A673 (cell line): Measurements from ENCODE around the gene KIF19. TPM values are rescaled to one million over a fixed set of nuclear protein-coding genes. Genes with fewer than 3 reads are reported as not detected.

Experiments used
- BruUV-seq: library from RNA; stranded (reverse); fragments of 400-500 nt; replicated peaks from 2 replicates; lab custom pipeline; 2021; lab: Mats Ljungman, UMichigan
- CTCF ChIA-PET: fragments of 300-600 bp; sonication (Branson Sonifier 250); formaldehyde crosslinking; loops from one replicate; lab custom pipeline; 2022; ENCODE audit warnings: antibody characterized with exemption; lab: Charles Lee
- POLR2A ChIA-PET: fragments of 300-600 bp; sonication (Branson Sonifier 250); formaldehyde crosslinking; loops from one replicate; lab custom pipeline; 2022; ENCODE audit warnings: antibody characterized with exemption; ENCODE audit not compliant: low non-redundant PET; lab: Charles Lee
- DNase-seq: peaks from one replicate; pipeline ENCODE4 v3.0.0-alpha.2; 2015; ENCODE audit warnings: low spot score
- H3K27ac ChIP-seq: fragments of 200-600 bp; sonication (generic); 2 replicates; pipeline ENCODE4 v1.5.1; 2016; ENCODE audit warnings: mixed run types, low read depth, mild to moderate bottlenecking, mixed read lengths, antibody characterized with exemption, low read length; ENCODE audit not compliant: poor library complexity, severe bottlenecking
- H3K27me3 ChIP-seq: fragments of 200-600 bp; sonication (generic); replicated peaks from 2 replicates; pipeline ENCODE4 v1.6.1; 2017; ENCODE audit warnings: mixed run types, low read depth, mild to moderate bottlenecking, mixed read lengths, antibody characterized with exemption, low read length; ENCODE audit not compliant: insufficient read depth, poor library complexity
- H3K36me3 ChIP-seq: fragments of 200-600 bp; sonication (generic); 2 replicates; pipeline ENCODE4 v1.6.1; 2016; ENCODE audit warnings: mixed run types, mild to moderate bottlenecking, mixed read lengths, antibody characterized with exemption, low read length; ENCODE audit not compliant: insufficient read depth, poor library complexity, severe bottlenecking
- H3K4me1 ChIP-seq: fragments of 200-600 bp; sonication (generic); 2 replicates; pipeline ENCODE4 v1.6.1; 2017; ENCODE audit warnings: mixed run types, mild to moderate bottlenecking, mixed read lengths, antibody characterized with exemption, low read length; ENCODE audit not compliant: insufficient read depth, poor library complexity, severe bottlenecking
- H3K4me3 ChIP-seq: fragments of 200-600 bp; sonication (generic); 2 replicates; pipeline ENCODE4 v1.5.1; 2016; ENCODE audit warnings: low read depth, mixed run types, mild to moderate bottlenecking, mixed read lengths, low read length; ENCODE audit not compliant: poor library complexity, severe bottlenecking
- H3K9me3 ChIP-seq: fragments of 200-600 bp; sonication (generic); 2 replicates; pipeline ENCODE4 v1.6.1; 2016; ENCODE audit warnings: mixed run types, low read depth, mild to moderate bottlenecking, mixed read lengths, antibody characterized with exemption, low read length; ENCODE audit not compliant: poor library complexity, severe bottlenecking
- EZH2 ChIP-seq: fragments of 200-600 bp; sonication (generic); IDR thresholded peaks from 2 replicates; pipeline ENCODE4 v1.6.1; 2017; ENCODE audit warnings: borderline replicate concordance, low read depth, mild to moderate bottlenecking, mixed read lengths, antibody characterized with exemption, low read length; ENCODE audit not compliant: poor library complexity, severe bottlenecking
- intact Hi-C: fragments of 100-400 bp; cut with micrococcal nuclease; formaldehyde crosslinking; loops from one replicate; pipeline ENCODE4 v1.10.0; 2022; ENCODE audit not compliant: unreplicated experiment
- total RNA-seq: library from RNA; stranded (reverse); gene quantifications from 2 replicates; pipeline ENCODE4 v1.2.3, GENCODE V29; 2021
- TF ChIP-seq, protein P1 (sequence below): fragments of 300-800, 200-600 bp; sonication (generic); conservative IDR thresholded peaks from 2 replicates; pipeline ENCODE4 v1.5.1; 2017; ENCODE audit warnings: low read depth, mild to moderate bottlenecking, antibody characterized with exemption, low read length, moderate library complexity, mixed read lengths

Gene KIF19
- total RNA-seq, 1 experiment from 2014 or later: not detected

DNA sequence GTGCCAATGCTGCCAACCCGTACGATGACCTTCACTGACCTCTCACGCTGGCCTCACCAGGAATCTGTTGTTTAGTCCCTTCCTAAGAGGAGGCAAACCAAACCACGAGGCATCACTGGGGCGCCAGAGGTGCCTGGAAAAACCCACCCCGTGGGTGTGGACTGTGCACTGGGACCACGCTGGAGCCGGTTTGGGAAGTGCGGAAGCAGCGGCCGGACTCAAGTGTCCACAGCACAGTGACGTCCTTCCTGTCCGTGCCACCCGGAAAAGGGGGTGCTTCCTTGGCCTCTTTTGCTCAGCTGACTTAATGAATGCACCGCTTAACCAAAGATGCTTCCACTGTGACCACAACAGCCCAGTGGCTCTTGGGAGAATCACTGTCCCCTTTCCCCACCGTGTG lies 9.0 kb upstream of the KIF19 start:
- Histone ChIP-seq H3K27ac (no peak overlapping the region), H3K27me3 (peaks cover 9% of the 10 kb centered on the region), H3K36me3 (no peaks in the 10 kb centered on the region), H3K4me3 (no peak overlapping the region), H3K9me3 (no peaks in the 10 kb centered on the region), H3K4me1 (no peaks in the 10 kb centered on the region)
- no peak for DNase-seq
- TF ChIP-seq, protein P1, sequence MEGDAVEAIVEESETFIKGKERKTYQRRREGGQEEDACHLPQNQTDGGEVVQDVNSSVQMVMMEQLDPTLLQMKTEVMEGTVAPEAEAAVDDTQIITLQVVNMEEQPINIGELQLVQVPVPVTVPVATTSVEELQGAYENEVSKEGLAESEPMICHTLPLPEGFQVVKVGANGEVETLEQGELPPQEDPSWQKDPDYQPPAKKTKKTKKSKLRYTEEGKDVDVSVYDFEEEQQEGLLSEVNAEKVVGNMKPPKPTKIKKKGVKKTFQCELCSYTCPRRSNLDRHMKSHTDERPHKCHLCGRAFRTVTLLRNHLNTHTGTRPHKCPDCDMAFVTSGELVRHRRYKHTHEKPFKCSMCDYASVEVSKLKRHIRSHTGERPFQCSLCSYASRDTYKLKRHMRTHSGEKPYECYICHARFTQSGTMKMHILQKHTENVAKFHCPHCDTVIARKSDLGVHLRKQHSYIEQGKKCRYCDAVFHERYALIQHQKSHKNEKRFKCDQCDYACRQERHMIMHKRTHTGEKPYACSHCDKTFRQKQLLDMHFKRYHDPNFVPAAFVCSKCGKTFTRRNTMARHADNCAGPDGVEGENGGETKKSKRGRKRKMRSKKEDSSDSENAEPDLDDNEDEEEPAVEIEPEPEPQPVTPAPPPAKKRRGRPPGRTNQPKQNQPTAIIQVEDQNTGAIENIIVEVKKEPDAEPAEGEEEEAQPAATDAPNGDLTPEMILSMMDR: no peak
- TF ChIP-seq EZH2: no peak
- POLR2A ChIA-PET: no interaction called here
- CTCF ChIA-PET: no interaction called here
- intact Hi-C loops: no loop called here
- BruUV-seq: no TSS peak

DNA sequence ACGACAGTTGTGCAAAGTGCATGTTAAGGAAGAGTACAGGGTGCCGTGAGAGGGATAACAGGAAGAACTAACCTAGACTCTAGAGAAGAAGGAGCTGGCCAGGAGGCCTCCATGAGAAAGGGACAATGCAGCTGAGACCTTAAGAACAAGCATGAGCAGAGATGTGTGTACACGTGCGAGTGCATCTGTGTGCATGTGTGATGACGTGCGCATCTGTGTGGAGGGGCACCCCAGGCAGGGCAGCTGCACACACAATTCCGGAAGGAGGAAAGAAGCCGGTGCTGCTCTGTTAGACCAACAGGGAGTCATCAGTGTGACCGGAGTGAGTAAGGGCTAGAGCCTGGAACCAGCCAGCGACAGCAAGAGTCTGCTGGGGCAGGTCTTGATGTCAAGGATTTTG lies 7.6 kb upstream of the KIF19 start:
- ChIA-PET POLR2A (no interaction called here), CTCF (interaction anchor here (0.8 kb wide), 1 partner anchor 15 kb away, joined by 3 read pairs; no protein-coding TSS in a partner anchor)
- no peaks in the 10 kb centered on the region for H3K4me1 ChIP-seq
- DNase-seq: no peak
- TF ChIP-seq EZH2: no peak
- TF ChIP-seq, protein P1: no peak
- no peaks in the 10 kb centered on the region for H3K9me3 ChIP-seq
- H3K4me3 ChIP-seq: no peak overlapping the region
- no TSS peak for BruUV-seq
- intact Hi-C loops: no loop called here
- no peak overlapping the region for H3K27ac ChIP-seq
- H3K36me3 ChIP-seq: no peaks in the 10 kb centered on the region
- peaks cover 9% of the 10 kb centered on the region for H3K27me3 ChIP-seq

DNA sequence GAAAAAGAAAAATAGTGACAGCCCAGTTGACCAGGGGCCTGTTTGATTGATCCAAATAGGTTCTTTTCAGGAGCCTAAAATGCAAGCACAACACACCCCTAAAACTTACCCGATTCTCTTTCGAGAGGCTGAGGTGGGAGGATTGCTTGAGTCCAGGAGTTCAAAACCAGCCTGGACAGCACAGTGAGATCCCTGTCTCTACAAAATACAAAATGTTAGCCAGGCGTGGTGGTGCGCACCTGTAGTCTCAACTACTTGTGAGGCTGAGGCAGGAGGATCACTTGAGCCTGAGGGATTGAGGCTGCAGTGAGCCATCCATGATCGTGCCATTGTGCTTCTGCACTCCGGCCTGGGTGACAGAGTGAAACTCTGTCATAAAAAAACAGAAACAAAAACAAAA lies 1.5 kb upstream of the KIF19 start:
- no peak overlapping the region for H3K4me3 ChIP-seq
- H3K9me3 ChIP-seq: no peaks in the 10 kb centered on the region
- no TSS peak for BruUV-seq
- H3K27ac ChIP-seq: no peak overlapping the region
- peaks cover 18% of the 10 kb centered on the region for H3K27me3 ChIP-seq
- intact Hi-C loops: no loop called here
- CTCF ChIA-PET: no interaction called here
- POLR2A ChIA-PET: no interaction called here
- no peaks in the 10 kb centered on the region for H3K36me3 ChIP-seq
- no peak for DNase-seq
- H3K4me1 ChIP-seq: peaks cover 9% of the 10 kb centered on the region
- no peak for TF ChIP-seq EZH2
- TF ChIP-seq, protein P1: no peak
